ENCODE results near the gene BAHCC1.

GRCh38 chr17:81444610-81445339 is 49.5 kb downstream of the BAHCC1 start:
- TF ChIP-seq, protein P1, sequence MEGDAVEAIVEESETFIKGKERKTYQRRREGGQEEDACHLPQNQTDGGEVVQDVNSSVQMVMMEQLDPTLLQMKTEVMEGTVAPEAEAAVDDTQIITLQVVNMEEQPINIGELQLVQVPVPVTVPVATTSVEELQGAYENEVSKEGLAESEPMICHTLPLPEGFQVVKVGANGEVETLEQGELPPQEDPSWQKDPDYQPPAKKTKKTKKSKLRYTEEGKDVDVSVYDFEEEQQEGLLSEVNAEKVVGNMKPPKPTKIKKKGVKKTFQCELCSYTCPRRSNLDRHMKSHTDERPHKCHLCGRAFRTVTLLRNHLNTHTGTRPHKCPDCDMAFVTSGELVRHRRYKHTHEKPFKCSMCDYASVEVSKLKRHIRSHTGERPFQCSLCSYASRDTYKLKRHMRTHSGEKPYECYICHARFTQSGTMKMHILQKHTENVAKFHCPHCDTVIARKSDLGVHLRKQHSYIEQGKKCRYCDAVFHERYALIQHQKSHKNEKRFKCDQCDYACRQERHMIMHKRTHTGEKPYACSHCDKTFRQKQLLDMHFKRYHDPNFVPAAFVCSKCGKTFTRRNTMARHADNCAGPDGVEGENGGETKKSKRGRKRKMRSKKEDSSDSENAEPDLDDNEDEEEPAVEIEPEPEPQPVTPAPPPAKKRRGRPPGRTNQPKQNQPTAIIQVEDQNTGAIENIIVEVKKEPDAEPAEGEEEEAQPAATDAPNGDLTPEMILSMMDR (IDR thresholded peaks at IDR 0.05; ENCODE audit: low read length): no peak
- TF ChIP-seq EZH2 (IDR thresholded peaks at IDR 0.05; ENCODE audit: borderline replicate concordance, low read length): no peak

All from OCI-LY1 (cell line).